RPMI7951 (cell line): Measurements from ENCODE around the gene LRRC27. TPM values are rescaled to one million over a fixed set of nuclear protein-coding genes. Genes with fewer than 3 reads are reported as not detected.

ENCODE experiments used
- DNase-seq: peaks from one replicate; pipeline ENCODE4 v3.0.0-alpha.2; 2012; ENCODE audit warnings: low read depth
- total RNA-seq: library from RNA; depleted of rRNA; stranded (reverse); fragments of >200 nt; shearing (Covaris generic); gene quantifications from 2 replicates; pipeline ENCODE4 v1.2.3, GENCODE V29; 2014

LRRC27 gene
- total RNA-seq, 1 experiment from 2014 or later: 4.3 TPM

DNA sequence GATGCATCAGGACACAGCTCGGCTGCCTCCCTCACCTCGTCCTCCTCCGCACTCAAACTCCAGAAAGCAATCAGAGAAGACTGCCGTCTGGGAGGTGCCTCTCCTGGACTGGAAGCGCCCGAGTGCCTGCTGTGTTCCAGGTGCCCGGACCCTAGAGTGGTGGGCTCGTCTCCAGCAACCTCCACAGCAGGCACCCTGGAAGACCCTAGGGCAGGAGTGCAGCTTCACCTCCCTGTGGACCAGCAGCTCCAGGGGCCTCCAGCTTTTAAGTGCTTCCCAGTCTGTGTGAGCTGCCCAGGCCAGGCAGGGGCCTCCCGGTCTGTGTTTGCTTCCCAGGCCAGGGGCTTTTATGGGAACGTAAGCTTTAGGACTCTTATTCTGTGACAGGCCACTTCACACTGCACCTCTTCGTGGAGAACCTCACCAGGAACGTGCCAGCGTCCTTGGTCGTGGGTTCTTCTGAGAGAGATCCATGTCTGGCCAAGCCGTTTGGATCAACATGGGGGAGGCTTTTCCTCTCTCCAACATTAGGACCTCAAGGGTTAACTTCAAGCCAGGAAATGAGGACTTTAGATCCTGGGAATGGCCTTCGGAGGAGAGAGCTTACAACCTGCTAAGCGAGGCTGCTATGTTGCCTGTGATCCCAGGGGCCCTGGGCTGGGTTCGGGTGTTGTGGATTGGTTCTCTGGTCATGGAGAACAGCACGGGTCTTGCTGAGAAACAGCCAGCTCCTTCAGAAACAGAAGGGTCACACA lies 59.1 kb downstream of the LRRC27 start:
- DNase-seq: no peak

DNA sequence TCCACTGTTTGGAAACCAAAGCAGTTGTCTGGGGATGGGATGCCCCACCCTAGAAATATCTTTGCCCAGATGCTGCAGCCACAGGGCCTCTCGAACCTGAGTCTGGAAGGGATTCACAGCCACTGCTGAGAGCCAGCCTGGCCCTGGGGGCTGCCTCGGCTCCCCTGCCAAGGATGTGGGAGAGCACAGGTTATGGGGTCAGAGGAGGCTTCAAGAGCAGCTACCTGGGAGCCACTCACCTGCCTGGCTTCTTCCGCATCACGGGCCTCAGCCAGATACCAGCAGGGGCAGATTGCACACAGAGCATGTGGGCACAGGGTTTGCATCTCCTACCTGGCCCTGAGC lies 59.7 kb downstream of the LRRC27 start:
- DNase-seq: no peak

DNA sequence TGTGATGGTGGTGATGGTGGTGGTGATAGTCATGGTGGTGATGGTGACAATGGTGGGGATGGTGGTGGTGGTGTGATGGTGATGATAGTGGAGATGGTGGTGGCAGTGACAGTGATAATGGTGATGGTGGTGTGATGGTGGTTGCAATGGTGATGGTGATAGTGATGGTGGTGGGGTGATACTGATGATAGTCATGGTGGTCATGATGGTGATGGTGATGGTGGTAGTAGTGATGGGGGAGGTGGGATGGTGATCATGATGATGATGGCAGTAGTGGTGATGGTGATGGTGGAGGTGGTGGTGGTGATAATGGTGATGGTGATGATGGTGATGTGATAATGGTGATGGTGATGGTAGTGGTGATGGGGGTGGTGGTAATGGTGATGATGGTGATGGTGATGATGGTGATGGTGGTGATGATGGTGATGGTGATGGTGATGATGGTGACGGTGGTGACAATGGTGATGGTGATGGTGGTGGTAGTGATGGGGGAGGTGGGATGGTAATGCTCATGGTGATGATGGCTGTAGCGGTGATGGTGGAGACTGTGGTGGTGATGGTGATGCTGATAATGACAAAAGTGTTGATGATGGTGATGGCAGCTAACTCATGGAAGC lies 60.3 kb downstream of the LRRC27 start:
- DNase-seq: no peak

DNA sequence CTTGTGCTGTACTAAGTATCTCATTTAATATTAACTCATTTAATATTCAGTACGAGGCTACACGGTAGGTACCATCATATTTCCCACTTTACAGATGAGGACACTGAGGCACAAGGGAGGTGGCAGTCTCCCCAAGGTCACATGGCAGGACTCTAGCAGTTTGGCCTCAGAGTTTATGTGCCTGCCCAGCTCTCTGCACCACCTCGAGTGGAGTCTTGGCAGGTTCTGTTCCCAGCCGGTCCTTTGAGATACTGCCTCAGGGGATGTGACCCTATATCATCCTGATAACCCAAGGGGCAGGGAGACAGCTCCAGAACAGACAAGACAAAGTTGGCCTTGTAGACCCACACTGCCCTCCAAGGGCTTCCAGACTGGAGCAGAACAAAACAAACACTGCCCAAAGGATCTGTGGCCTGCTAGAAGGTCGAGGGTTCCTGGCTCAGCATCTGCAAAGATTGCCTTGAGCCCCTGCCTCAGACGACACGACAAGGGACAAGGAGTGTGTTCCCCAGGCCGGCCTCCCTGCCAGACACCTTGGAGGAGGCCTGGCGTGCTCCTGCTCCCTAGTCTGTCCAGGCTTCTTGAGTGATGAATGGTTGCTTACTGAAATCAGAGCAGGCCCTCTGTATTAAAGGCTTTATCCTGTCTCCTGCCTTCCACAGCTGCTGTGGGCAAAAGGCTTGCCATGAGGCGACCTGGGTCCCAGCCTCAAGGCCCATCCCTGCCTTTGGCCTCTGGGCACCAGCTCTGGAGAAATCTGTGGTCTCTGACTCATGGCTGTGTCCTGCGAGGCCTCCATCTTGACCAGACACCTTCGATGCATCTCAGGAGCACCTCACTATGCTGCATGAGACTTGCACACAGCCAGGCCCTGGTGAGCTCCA lies 61.1 kb downstream of the LRRC27 start:
- DNase-seq: peak; percentile 79

DNA sequence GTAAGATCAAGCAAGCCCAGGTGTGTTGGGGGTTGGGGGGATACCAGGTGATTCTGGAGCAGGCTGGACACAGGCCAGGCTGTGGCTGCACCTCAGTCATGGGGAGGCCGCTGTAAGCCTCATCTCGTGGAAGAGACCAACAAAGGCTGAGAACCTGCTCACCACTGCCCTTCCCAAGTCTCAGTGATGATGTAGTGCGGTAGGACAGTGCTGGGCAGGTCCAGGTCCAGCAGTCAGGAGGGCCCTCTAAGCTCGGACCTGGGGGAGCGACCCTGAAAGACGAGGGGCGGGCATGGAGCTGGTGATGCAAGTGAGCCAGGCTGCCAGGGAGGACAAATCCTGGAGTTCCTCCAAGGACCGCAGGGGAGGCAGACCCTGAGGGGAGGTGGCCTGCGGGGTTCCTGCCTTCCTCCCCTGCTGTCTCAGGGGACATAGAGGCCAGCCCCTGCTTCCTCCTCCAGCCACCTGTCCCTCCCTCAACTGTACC lies 61.7 kb downstream of the LRRC27 start:
- no peak for DNase-seq

DNA sequence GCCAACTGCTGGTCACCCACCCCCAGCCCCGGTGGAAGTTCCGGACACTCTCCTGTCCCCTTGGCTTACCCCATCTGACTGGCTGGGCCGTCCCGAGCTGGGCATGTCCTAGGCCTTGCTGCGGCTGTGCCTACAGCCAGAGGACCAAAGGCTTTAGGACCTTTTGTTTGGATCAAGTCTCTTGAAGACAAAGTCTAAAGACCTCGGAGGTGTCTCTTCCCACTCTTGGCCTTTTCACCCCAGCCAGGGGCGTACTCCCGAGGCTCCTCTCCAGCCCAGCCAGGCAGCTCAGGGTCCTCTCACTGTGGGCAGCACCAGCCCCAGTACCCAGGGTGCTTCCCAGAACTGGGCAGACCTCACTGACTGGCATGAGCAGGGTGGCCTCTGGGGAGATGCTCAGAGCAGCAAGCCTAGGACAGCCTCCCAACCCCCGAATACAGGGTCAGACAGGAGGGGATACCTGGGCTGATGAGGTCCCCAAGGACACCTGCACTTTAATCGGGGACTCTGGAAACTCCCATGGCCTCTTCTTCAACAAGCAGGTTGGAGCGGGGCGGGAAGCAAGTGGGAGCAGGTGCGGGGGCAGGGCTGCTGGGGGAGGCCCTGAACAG lies 62.3 kb downstream of the LRRC27 start:
- DNase-seq: no peak

DNA sequence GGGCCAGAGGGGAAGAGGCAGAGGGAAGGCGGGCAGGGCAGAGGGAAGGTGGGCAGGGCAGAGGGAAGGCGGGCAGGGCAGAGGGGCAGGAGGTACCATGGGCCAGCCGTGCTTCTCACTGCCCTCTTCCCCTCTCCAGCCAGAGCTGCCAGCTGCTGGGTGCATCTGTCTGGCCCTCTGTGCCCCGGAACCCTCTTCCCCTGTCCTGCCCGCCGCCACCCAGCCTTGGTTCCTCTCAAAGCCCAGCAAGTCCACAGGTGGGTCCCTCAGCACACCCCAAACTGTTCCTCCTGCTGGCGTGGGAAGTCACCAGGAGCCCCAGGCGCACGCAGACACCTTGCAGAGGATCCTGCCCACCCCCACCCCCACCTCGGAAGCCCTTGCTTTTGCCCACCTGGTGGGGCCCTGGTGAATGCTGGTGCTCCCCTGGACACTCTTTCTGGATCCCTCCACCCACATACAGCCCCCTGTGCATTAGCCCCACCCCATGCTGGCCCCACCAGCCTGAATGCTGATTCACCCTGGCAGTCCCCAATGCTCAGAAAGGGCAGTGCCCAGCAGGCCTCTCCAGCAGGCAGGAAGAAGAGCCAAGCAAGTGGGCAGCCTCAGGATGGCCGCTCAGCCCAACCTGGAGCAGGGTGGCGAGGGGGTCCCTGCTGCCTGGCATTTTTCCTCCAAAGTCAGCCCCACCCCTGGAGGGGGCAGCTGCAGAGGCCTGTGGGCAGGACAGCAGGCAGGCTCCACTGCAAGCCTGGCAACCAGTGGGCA lies 63.1 kb downstream of the LRRC27 start:
- no peak for DNase-seq

DNA sequence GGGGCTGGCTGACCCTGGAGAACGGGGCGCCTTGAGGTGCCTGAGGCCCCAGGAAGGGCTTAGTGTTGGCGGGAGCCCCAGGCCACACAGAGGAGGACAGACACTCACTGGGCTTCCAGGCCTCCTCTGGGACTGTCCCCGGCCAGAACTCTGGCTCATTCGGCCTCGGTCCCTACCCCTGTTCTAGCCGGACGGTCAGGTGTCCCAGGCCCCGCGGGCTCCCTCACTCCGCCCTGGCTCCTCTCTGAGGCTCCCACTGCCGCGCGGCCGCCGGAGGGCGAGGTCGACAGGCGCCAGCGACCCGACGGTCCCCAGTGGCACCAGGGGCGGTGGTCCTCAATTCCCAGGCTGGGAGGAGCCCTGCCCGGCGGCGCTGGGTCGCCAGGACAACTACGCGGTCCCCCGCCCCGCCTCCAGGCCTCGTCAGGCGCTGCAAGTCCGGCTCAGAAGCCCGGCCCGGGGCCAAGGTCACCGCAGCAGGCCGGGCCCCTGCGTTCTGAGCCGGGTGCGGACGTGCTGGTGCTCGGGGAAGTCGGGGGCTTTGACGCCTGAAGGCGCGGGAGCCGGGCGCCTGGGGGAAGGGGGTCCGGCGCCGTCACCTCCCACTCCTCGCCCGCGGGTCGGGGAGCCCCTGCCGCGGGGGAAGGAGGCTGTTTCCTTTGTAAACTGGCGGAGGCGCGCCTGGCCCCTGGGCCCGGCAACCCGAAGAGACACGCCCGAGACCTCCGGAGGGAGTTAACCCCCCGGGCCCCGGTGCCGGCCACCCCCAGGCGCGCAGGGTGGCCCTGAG lies 63.9 kb downstream of the LRRC27 start:
- DNase-seq: no peak

DNA sequence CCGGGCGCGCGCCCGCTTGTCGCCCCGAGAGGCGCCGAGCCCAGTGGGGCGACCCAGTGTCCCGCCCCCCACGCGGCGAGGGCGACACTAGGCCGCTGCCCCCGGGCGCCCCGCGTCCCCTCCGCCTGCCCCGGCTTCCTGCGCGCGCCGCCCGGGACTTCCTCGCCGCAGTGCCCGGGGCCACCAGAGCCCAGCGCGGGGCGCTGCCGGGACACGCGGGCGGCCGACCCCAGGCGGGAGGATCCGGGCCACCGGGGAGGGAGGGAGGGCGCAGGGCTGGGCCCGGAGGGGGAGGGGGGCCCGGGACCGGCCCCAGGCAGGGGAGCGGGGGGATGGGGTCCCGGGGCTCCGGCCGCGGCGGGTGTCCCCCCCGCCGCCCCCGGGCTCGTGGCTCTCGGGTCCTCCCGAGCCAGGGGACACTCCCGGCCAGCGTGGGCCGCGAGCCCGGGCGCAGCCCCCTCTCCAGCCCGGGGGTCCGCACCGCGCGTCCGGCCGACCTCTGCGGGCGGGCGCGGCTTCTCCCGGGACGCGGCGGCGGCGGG lies 64.6 kb downstream of the LRRC27 start:
- DNase-seq: peak; percentile 48

DNA sequence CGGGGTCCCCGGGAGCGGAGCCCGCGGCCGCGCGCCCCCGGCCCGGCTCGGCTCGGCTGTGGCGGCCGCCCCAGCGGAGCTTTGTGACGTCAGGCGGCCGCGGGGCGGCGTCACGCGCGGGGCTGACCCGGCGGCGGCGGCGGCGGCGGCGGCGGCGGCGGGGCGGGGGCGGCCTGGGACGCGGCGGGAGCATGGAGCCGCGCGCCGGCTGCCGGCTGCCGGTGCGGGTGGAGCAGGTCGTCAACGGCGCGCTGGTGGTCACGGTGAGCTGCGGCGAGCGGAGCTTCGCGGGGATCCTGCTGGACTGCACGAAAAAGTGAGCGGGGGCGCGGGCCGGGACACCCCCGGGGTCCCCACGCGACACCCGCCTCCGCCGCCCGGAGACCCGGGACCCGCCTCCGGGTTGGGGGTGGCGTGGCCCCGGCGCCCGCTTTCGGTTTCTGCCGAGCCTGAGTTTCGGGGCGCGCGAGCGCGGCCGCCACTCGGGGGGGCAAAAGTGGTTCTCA lies 65.1 kb downstream of the LRRC27 start, which contains the start of gene PWWP2B:
TSS of gene PWWP2B (plus strand) at position 165 of the 506 bp plus-strand sequence. CDS start at position 192, 27 bp downstream.
- peak; percentile 31 for DNase-seq

DNA sequence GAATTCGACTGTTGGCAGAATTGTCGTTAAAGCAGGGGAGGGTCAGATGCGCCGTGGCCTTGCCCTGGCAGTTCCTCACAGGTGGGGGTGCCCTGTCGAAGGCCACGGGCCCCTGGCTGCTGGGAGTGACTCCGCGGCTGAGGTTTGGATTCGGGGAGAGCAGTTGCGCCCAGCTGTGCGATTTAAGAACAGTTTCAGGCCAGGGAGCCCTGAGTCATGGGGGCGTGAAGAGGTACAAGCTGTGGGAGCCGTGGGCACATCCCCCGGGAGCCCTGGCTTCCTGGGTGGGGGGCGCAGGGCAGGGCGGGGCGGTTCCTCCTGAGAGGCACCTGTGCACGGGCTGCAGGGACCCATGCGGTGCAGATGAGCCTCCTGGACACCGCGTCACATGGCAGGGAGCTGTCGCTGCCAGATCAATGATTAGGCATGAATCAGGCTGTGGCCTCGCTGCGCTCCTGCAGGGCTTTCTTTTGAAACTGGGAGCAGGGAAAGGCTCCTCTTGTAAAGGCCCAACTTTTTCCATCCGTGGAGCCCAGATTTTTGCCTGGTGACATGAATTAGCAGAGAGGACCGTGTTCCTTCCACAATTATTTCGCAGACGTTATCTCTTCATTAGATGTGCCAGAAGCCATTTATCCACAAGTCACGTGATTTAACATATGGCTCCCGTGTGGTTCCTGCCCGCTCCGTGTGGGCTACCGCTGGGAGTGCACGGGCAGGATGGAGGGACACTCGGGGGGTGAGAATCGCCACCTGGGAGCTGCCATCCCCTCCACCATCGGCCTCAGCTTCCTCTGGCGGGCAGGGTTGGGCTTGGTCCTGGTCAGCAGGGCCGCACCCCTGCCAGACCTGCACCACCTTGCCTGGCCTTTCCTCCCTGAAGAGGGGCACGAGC lies 65.9 kb downstream of the LRRC27 start:
- DNase-seq: peak; percentile 57

DNA sequence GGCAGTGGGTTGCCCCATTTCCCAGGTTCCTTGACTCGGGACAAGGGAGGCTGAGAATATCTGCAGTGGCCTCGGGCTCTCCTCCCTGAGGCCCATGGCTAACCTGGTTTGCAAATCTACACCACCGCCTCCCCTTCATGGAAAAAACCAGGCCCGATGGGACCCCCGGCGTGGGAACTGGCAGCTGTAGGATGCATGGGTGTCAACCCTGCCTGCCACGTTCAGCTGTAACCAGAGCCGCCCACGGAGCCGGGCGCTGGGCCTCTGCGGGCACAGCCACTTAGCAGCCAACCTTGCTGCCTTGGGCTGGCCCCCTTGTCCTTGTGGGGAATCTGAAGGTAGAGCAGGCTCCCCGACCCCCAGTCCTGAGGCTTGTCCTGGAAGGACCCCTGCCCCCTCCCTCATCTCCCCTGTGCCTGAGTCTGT lies 66.6 kb downstream of the LRRC27 start:
- no peak for DNase-seq

DNA sequence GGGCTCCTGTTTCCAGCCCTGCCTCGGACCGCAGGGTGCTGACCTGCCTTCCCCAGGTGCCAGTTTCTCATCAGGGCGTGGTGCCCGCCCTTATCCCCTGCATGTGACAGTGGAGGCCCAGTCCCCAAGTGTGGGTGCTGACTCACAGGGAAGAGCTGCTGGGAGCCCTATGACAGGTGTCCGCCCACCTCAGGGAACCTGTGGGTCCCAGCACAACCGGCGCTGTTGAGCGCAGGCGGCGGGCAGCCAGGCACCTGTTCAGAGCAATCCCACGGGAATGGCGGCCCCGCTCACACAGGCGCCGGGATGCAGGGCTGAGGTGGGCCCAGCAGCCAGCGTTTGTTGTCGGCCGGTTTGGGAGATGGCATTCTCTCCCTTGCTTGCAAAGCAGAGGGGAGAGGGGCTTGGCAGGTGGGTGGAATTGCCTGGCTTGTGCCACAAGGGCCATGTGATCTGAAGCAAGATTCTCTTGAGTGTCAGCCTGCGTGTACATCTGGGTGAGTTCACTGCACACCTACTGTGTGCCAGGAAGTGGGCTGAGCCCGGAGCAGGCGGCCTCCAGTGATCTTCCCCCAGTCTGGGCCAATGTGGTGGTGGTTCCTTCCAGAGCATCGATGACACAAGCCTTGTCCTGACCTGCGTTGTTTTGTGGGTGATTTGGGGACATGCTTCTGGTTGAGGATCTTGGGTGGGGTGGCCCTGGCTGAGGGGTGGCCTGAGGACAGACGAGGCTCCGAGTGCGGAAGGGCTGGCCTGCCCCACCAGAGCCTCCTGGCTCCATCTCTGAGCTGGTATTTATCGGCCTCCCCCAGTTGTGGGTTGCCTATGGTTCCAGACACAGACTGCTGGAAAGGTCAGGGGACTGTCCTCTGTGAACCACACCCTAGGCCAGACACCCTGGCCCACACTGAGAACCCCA lies 67.4 kb downstream of the LRRC27 start:
- DNase-seq: no peak

DNA sequence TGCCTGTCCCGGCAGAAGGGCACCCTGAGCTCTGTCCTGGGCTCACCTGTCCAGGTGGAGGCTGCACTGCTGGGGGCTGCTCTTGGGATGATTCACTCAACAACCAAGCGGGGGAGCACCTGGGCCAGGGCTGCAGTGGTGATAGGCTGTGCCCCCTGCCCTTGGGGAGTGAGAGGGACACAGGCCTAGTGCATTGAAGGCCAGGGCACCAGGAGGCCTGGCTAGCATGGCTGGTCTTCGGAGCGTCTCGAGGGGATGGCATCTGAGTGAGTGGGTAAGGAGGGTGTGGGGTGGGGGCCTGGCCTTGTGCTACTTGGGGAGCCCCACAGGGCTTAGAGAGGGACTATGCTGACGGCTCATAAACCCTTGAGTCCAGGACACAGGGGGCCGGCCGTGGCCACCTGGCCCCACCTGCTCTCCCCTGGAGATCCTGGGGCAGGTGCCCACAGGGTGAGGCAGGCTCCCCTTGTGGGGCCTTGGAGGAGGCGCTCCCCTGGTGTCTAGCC lies 68.1 kb downstream of the LRRC27 start:
- no peak for DNase-seq

DNA sequence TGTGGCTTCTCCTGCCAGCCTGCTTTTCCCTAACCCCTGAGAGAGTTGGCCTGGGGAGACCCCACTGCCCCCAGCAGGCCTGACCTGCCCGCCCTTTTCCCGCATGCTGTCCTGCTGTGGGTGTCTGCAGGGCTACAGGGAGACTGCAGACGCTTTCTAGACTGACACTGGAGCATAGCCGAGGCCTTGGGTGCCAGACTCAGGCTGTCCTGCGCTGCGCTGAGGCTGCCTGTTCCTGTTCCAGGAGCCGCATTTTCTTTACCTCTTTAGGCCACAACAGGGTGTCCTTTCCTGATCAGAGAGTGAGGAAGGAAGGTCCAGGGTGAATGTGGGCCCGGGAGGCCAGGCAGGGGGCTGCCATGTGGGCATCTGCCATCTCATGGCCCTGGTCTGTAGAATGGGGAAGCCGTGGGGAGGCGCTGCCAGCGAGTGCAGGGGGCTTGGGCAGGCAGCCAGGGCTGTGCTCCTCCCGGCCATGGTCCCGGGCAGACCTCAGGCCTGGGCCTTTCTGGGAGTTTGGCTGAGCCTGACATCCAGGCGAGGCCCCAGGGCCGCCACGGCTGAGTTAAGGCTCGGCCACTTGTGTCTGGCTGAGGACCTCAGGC lies 68.7 kb downstream of the LRRC27 start:
- no peak for DNase-seq

DNA sequence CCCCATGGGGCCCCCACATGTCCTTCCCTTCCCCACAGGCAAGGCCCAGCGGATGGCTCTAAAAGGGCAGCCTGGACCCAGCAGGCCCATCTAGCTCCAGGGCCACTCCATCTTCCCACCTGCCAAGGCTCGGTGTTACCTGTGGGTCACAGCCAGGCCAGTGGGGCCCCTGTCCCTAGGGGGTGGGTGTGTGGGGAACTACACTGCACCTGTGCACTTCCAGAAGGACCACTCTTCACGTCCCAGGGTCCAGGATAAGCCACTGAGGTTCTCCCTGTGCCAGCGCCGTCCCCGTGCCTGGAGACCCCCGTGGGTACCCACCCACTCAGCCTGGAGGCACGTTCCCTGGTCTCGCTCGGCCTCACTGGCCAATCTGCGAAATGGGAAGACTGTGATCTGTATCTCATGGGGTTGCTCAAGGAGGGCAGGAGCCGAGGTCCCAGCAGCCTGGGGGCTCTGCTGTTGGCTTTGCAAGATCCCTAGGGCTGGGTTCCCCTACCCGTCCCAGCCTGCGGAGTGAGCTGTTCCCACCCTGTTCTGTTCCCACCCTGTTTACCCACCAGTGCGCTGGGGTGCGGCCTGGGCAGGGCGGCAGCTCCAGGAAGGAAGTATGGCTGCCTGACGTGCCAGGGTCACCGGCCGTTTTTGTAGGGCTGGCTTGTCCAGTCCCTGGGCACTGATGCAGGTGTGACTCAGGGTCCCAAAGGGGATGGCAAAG lies 69.6 kb downstream of the LRRC27 start:
- no peak for DNase-seq
